ENCODE results near the gene ANO10. TPM values are rescaled to one million over a fixed set of nuclear protein-coding genes. Genes with fewer than 3 reads are reported as not detected.
"Not testable (repeated sequence)": the region's sequence is repeated elsewhere in the genome, so short reads cannot be mapped to it uniquely, and the experiment has no call there.

The ANO10 gene
- total RNA-seq, 1 experiment from 2014 or later, result 23.7 TPM

DNA sequence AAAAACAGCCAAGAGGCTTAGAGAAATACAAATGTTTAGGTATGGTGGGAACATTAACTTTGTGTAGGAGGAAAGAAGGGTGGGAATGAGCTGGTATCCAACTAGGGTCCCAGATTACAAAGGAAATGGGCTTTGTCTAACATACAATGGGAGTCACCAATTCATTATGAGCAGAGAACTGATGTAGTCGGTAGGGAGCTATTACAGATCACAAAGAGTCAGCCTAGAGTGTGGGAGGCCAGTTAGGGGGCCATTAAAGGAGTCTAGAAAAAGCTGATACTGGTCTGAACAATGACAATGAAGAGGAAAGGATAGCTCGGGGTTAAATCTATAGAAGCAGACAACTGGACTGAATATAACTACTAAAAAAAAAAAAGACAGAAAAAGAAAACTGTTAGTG lies 15.5 kb downstream of the ANO10 start:
- no peaks in the 10 kb centered on the region for H3K4me1 ChIP-seq (ENCODE audit: insufficient read depth, low read length)
- H3K4me2 ChIP-seq (ENCODE audit: low read length), result no peak overlapping the region
- H4K20me1 ChIP-seq (ENCODE audit: low read length), result no peaks in the 10 kb centered on the region
- peaks cover 4% of the 10 kb centered on the region for H3K36me3 ChIP-seq (ENCODE audit: low read depth, low read length)
- no peaks in the 10 kb centered on the region for H3F3A ChIP-seq (ENCODE audit: low read length, unreplicated experiment)
- TF ChIP-seq EZH2 (IDR thresholded peaks at IDR 0.05; ENCODE audit: low read length, unreplicated experiment), result no peak
- TF ChIP-seq, protein P1, sequence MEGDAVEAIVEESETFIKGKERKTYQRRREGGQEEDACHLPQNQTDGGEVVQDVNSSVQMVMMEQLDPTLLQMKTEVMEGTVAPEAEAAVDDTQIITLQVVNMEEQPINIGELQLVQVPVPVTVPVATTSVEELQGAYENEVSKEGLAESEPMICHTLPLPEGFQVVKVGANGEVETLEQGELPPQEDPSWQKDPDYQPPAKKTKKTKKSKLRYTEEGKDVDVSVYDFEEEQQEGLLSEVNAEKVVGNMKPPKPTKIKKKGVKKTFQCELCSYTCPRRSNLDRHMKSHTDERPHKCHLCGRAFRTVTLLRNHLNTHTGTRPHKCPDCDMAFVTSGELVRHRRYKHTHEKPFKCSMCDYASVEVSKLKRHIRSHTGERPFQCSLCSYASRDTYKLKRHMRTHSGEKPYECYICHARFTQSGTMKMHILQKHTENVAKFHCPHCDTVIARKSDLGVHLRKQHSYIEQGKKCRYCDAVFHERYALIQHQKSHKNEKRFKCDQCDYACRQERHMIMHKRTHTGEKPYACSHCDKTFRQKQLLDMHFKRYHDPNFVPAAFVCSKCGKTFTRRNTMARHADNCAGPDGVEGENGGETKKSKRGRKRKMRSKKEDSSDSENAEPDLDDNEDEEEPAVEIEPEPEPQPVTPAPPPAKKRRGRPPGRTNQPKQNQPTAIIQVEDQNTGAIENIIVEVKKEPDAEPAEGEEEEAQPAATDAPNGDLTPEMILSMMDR (conservative IDR thresholded peaks at IDR 0.05; ENCODE audit: low read depth, low read length), result no peak
- no peak for TF ChIP-seq EZH2phosphoT487 (IDR thresholded peaks at IDR 0.05; ENCODE audit: borderline replicate concordance, low read length)
- no peaks in the 10 kb centered on the region for H3K9me2 ChIP-seq (replicated peaks; ENCODE audit: low read length)
- intact Hi-C loops (cut with micrococcal nuclease), result no loop called here
- ChIA-PET POLR2A (ENCODE audit: unreplicated experiment) (interaction anchor here (0.5 kb wide), 1 partner anchor 141 kb away, joined by 17 read pairs; no protein-coding TSS in a partner anchor), CTCF (no interaction called here)
- H3K27me3 ChIP-seq (ENCODE audit: low read length), result no peaks in the 10 kb centered on the region
- BruUV-seq (replicated peaks), result no TSS peak
- H3K27ac ChIP-seq (ENCODE audit: low read length), result no peak overlapping the region
- DNase-seq (no peak), ATAC-seq (no peak)
- no peaks in the 10 kb centered on the region for H3K79me2 ChIP-seq (ENCODE audit: low read length)
- H3K9ac ChIP-seq (ENCODE audit: low read length), result no peak overlapping the region
- H3K9me3 ChIP-seq (ENCODE audit: low read length), result no peaks in the 10 kb centered on the region
- H2AFZ ChIP-seq (ENCODE audit: low read length), result no peak overlapping the region
- no peak overlapping the region for H3K4me3 ChIP-seq (ENCODE audit: low read length)

DNA sequence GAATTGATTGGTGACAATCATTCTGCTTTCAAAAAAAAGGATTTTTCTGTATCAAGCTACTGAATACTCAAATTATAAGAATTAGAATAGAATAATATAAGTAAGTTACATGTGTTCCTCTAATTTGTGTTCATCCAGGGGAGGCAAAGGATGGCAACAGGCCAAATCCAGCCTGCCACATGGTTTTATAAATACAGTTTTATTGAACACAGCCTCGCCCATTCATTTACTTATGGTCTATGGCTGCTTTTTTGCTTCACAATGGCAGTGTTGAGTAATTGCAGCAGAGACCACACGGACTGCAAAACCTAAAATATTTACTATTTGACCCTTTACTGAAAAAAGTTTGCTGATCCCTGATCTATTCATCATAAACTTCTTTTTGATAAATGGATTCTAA lies 21.9 kb downstream of the ANO10 start:
- H3K4me2 ChIP-seq (ENCODE audit: low read length); H3K4me3 ChIP-seq (ENCODE audit: low read length); H3K27ac ChIP-seq (ENCODE audit: low read length); POLR2A ChIA-PET (ENCODE audit: unreplicated experiment); H3F3A ChIP-seq (ENCODE audit: low read length, unreplicated experiment); H3K9ac ChIP-seq (ENCODE audit: low read length); H4K20me1 ChIP-seq (ENCODE audit: low read length); intact Hi-C loops (cut with micrococcal nuclease); H2AFZ ChIP-seq (ENCODE audit: low read length); H3K27me3 ChIP-seq (ENCODE audit: low read length); ATAC-seq; H3K9me3 ChIP-seq (ENCODE audit: low read length); BruUV-seq (replicated peaks); H3K4me1 ChIP-seq (ENCODE audit: insufficient read depth, low read length); CTCF ChIA-PET; H3K36me3 ChIP-seq (ENCODE audit: low read depth, low read length); DNase-seq; H3K9me2 ChIP-seq (replicated peaks; ENCODE audit: low read length); H3K79me2 ChIP-seq (ENCODE audit: low read length): not testable (repeated sequence)

DNA sequence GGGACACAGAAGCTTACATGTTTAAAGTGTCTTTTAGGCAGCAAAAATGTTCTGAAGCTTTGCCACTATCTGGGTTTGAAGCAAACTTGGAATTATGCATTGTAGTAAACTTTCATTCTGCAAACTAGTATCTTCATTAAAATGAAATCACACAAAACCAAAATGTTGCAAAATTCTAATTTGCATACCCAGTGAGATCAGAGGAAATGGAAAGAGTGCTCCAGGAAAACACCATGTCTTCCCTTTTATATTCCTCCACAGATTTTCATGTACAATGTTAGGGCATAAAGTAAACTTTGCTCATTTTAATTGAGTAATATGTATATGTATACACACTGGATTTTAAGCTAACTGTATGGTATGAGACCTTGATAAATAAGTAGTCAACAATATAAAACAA lies 23.9 kb downstream of the ANO10 start:
- Histone ChIP-seq H3K36me3 (ENCODE audit: low read depth, low read length) (0 out of 2 replicates have a peak, but pooled peaks cover 2% of the 10 kb centered on the region), H3K27me3 (ENCODE audit: low read length) (no peaks in the 10 kb centered on the region), H3K4me3 (ENCODE audit: low read length) (no peak overlapping the region), H3K4me2 (ENCODE audit: low read length) (no peak overlapping the region), H3K79me2 (ENCODE audit: low read length) (no peaks in the 10 kb centered on the region), H3K9me2 (replicated peaks; ENCODE audit: low read length) (no peaks in the 10 kb centered on the region), H3K27ac (ENCODE audit: low read length) (no peak overlapping the region), H3K9me3 (ENCODE audit: low read length) (no peaks in the 10 kb centered on the region), H3F3A (ENCODE audit: low read length, unreplicated experiment) (no peaks in the 10 kb centered on the region), H3K9ac (ENCODE audit: low read length) (no peak overlapping the region), H4K20me1 (ENCODE audit: low read length) (no peaks in the 10 kb centered on the region), H3K4me1 (ENCODE audit: insufficient read depth, low read length) (no peaks in the 10 kb centered on the region), H2AFZ (ENCODE audit: low read length) (no peak overlapping the region)
- intact Hi-C loops (cut with micrococcal nuclease), result no loop called here
- DNase-seq, result no peak
- TF ChIP-seq, protein P1 (conservative IDR thresholded peaks at IDR 0.05; ENCODE audit: low read depth, low read length), result no peak
- no peak for TF ChIP-seq EZH2 (IDR thresholded peaks at IDR 0.05; ENCODE audit: low read length, unreplicated experiment)
- TF ChIP-seq EZH2phosphoT487 (IDR thresholded peaks at IDR 0.05; ENCODE audit: borderline replicate concordance, low read length), result no peak
- POLR2A ChIA-PET (ENCODE audit: unreplicated experiment), result no interaction called here
- ATAC-seq, result no peak
- BruUV-seq (replicated peaks), result no TSS peak
- CTCF ChIA-PET, result no interaction called here

DNA sequence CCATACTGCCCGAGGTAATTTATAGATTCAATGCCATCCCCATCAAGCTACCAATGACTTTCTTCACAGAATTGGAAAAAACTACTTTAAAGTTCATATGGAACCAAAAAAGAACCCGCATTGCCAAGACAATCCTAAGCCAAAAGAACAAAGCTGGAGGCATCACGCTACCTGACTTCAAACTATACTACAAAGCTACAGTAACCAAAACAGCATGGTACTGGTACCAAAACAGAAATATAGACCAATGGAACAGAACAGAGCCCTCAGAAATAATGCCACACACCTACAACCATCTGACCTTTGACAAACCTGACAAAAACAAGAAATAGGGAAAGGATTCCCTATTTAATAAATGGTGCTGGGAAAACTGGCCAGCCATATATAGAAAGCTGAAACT lies 25.6 kb downstream of the ANO10 start:
- H3F3A ChIP-seq (ENCODE audit: low read length, unreplicated experiment); H3K4me2 ChIP-seq (ENCODE audit: low read length); BruUV-seq (replicated peaks); H3K79me2 ChIP-seq (ENCODE audit: low read length); H3K9me3 ChIP-seq (ENCODE audit: low read length); H3K27me3 ChIP-seq (ENCODE audit: low read length); H2AFZ ChIP-seq (ENCODE audit: low read length); H3K9me2 ChIP-seq (replicated peaks; ENCODE audit: low read length); H3K4me3 ChIP-seq (ENCODE audit: low read length); H3K36me3 ChIP-seq (ENCODE audit: low read depth, low read length); ATAC-seq; POLR2A ChIA-PET (ENCODE audit: unreplicated experiment); H3K27ac ChIP-seq (ENCODE audit: low read length); CTCF ChIA-PET; H3K9ac ChIP-seq (ENCODE audit: low read length); DNase-seq; H3K4me1 ChIP-seq (ENCODE audit: insufficient read depth, low read length); H4K20me1 ChIP-seq (ENCODE audit: low read length); intact Hi-C loops (cut with micrococcal nuclease): not testable (repeated sequence)

DNA sequence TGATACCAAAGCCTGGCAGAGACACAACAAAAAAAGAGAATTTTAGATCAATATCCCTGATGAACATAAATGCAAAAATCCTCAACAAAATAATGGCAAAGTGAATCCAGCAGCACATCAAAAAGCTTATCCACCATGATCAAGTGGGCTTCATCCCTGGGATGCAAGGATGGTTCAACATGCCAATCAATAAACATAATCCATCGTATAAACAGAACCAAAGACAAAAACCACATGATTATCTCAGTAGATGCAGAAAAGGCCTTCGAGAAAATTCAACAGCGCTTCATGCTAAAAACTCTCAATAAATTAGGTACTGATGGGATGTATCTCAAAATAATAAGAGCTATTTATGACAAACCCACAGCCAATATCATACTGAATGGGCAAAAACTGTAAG lies 26.5 kb downstream of the ANO10 start:
- H3K9me2 ChIP-seq (replicated peaks; ENCODE audit: low read length); H3K27ac ChIP-seq (ENCODE audit: low read length); H3K4me2 ChIP-seq (ENCODE audit: low read length); H3K4me3 ChIP-seq (ENCODE audit: low read length); BruUV-seq (replicated peaks); H3K36me3 ChIP-seq (ENCODE audit: low read depth, low read length); H3K9me3 ChIP-seq (ENCODE audit: low read length); POLR2A ChIA-PET (ENCODE audit: unreplicated experiment); H4K20me1 ChIP-seq (ENCODE audit: low read length); H3K9ac ChIP-seq (ENCODE audit: low read length); H3F3A ChIP-seq (ENCODE audit: low read length, unreplicated experiment); intact Hi-C loops (cut with micrococcal nuclease); DNase-seq; H2AFZ ChIP-seq (ENCODE audit: low read length); H3K27me3 ChIP-seq (ENCODE audit: low read length); ATAC-seq; H3K79me2 ChIP-seq (ENCODE audit: low read length); H3K4me1 ChIP-seq (ENCODE audit: insufficient read depth, low read length); CTCF ChIA-PET: not testable (repeated sequence)
